MM.1S (cell line): ENCODE results near the gene DCLK1.

Source experiments
- DNase-seq: peaks from one replicate; pipeline ENCODE4 v3.0.0-alpha.2; 2015
- H2AFZ ChIP-seq: fragments of 300-600 bp; sonication (generic); 2 replicates; pipeline ENCODE4 v1.6.0; 2016; ENCODE audit warnings: antibody characterized with exemption, low read length
- H3F3A ChIP-seq: fragments of 300-600 bp; sonication (generic); 2 replicates; pipeline ENCODE4 v1.6.1; 2016; ENCODE audit warnings: mild to moderate bottlenecking, antibody characterized with exemption, low read length, moderate library complexity, mixed read lengths; ENCODE audit not compliant: insufficient read depth
- H3K27ac ChIP-seq: fragments of 300-600 bp; sonication (generic); 2 replicates; pipeline ENCODE4 v1.5.1; 2016; ENCODE audit warnings: mild to moderate bottlenecking, low read length
- H3K27me3 ChIP-seq: fragments of 300-600 bp; sonication (generic); replicated peaks from 2 replicates; pipeline ENCODE4 v1.6.0; 2016; ENCODE audit warnings: low read length; ENCODE audit not compliant: insufficient read depth
- H3K36me3 ChIP-seq: fragments of 300-600 bp; sonication (generic); replicated peaks from 2 replicates; pipeline ENCODE4 v1.6.1; 2016; ENCODE audit warnings: mild to moderate bottlenecking, low read length, mixed read lengths; ENCODE audit not compliant: insufficient read depth
- H3K4me1 ChIP-seq: fragments of 300-600 bp; sonication (generic); 2 replicates; pipeline ENCODE4 v1.6.1; 2016; ENCODE audit warnings: low read length, mixed read lengths
- H3K4me2 ChIP-seq: fragments of 300-600 bp; sonication (generic); 2 replicates; pipeline ENCODE4 v1.6.0; 2016; ENCODE audit warnings: low read depth, low read length
- H3K4me3 ChIP-seq: fragments of 300-600 bp; sonication (generic); 2 replicates; pipeline ENCODE4 v1.5.1; 2016; ENCODE audit warnings: low read length, mixed read lengths
- H3K79me2 ChIP-seq: fragments of 300-600 bp; sonication (generic); 2 replicates; pipeline ENCODE4 v1.6.1; 2016; ENCODE audit warnings: mixed run types, low read length, mixed read lengths
- H3K9ac ChIP-seq: fragments of 300-600 bp; sonication (generic); 2 replicates; pipeline ENCODE4 v1.6.1; 2016; ENCODE audit warnings: low read length, mixed read lengths
- H3K9me2 ChIP-seq: fragments of 300-600 bp; sonication (generic); replicated peaks from 2 replicates; pipeline ENCODE4 v1.6.1; 2016; ENCODE audit warnings: mild to moderate bottlenecking, low read length, mixed read lengths; ENCODE audit not compliant: insufficient read depth
- H3K9me3 ChIP-seq: fragments of 300-600 bp; sonication (generic); replicated peaks from 2 replicates; pipeline ENCODE4 v1.6.1; 2016; ENCODE audit warnings: mild to moderate bottlenecking, low read length, mixed read lengths; ENCODE audit not compliant: insufficient read depth
- H4K20me1 ChIP-seq: fragments of 300-600 bp; sonication (generic); 2 replicates; pipeline ENCODE4 v1.6.1; 2016; ENCODE audit warnings: mild to moderate bottlenecking, low read length, moderate library complexity, mixed read lengths; ENCODE audit not compliant: insufficient read depth
- CTCF ChIP-seq: fragments of 300-600 bp; sonication (generic); IDR thresholded peaks from 2 replicates; pipeline ENCODE4 v1.5.1; 2016; ENCODE audit warnings: antibody characterized with exemption, low read length, mixed read lengths
- EZH2 ChIP-seq: fragments of 300-600 bp; sonication (generic); optimal IDR thresholded peaks from 2 replicates; pipeline ENCODE3; 2017; ENCODE audit warnings: low read depth, mild to moderate bottlenecking, antibody characterized with exemption, low read length, mixed read lengths
- EZH2phosphoT487 ChIP-seq: fragments of 300-600 bp; sonication (generic); IDR thresholded peaks from 2 replicates; pipeline ENCODE4 v1.6.1; 2018; ENCODE audit warnings: antibody characterized with exemption, low read length

The DCLK1 gene

GRCh38 chr13:35767256-35767976 lies 363.8 kb downstream of the DCLK1 start:
- Histone ChIP-seq H3K4me2 (no peak overlapping the region), H3K9me2 (no peaks in the 10 kb centered on the region)

GRCh38 chr13:35766663-35767062 lies 364.5 kb downstream of the DCLK1 start:
- Histone ChIP-seq H3K4me1 (no peaks in the 10 kb centered on the region), H2AFZ (no peak overlapping the region), H3K4me2 (no peak overlapping the region), H3K27me3 (no peaks in the 10 kb centered on the region), H3K4me3 (no peak overlapping the region), H3F3A (no peaks in the 10 kb centered on the region), H3K27ac (no peak overlapping the region), H3K9ac (no peak overlapping the region), H3K36me3 (no peaks in the 10 kb centered on the region), H4K20me1 (no peaks in the 10 kb centered on the region), H3K9me2 (no peaks in the 10 kb centered on the region), H3K9me3 (no peaks in the 10 kb centered on the region), H3K79me2 (no peaks in the 10 kb centered on the region)
- TF ChIP-seq EZH2phosphoT487 (no peak), CTCF (no peak), EZH2 (no peak)
- no peak for DNase-seq

More at GRCh38 chr13:35767256-35767976, 363.8 kb downstream of the DCLK1 start:
- Histone ChIP-seq H3K27me3 (no peaks in the 10 kb centered on the region), H3K4me3 (no peak overlapping the region), H4K20me1 (no peaks in the 10 kb centered on the region), H3K9ac (no peak overlapping the region), H3K27ac (no peak overlapping the region), H3K36me3 (no peaks in the 10 kb centered on the region), H3K9me3 (no peaks in the 10 kb centered on the region), H2AFZ (no peak overlapping the region), H3K79me2 (no peaks in the 10 kb centered on the region), H3K4me1 (no peaks in the 10 kb centered on the region), H3F3A (no peaks in the 10 kb centered on the region)
- TF ChIP-seq CTCF, result no peak
- no peak for TF ChIP-seq EZH2
- no peak for TF ChIP-seq EZH2phosphoT487
- no peak for DNase-seq

DNA sequence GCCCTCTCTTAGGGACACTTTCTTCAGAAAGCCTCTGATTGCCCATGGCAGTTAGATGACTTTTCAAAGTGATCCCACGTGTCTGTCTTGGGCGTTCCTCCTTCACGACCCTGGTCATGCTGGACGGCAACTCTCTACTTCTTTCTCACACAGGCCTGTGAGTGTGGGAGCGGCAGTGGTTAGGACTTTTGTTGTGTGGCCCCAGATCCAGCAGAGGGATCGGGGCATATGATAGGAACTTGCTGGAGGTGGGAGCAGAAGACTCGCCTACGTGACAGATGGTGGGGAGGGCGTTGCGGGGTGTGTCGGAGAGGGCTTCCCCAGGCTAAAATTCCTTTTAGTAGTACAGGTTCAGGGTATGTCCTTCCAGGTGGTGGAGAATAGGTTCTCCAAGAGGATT lies 365.2 kb downstream of the DCLK1 start:
- no peak for TF ChIP-seq EZH2
- TF ChIP-seq CTCF, result no peak
- no peak for TF ChIP-seq EZH2phosphoT487

More for the DNA sequence above, 365.2 kb downstream of the DCLK1 start:
- Histone ChIP-seq H3K4me1 (no peaks in the 10 kb centered on the region), H3K9ac (no peak overlapping the region), H3K36me3 (no peaks in the 10 kb centered on the region), H3K27ac (no peak overlapping the region), H4K20me1 (no peaks in the 10 kb centered on the region), H3K9me3 (no peaks in the 10 kb centered on the region), H3K27me3 (no peaks in the 10 kb centered on the region), H3K9me2 (no peaks in the 10 kb centered on the region), H3K79me2 (no peaks in the 10 kb centered on the region), H3K4me3 (no peak overlapping the region), H3F3A (no peaks in the 10 kb centered on the region), H2AFZ (no peak overlapping the region), H3K4me2 (no peak overlapping the region)
- DNase-seq, result no peak
